Measurements from ENCODE around the gene ZFAND3.

The ZFAND3 gene

GRCh38 chr6:37850728-37851285, 31.3 kb downstream of the ZFAND3 start:
- Histone ChIP-seq H4K20me1 (ENCODE audit: insufficient read depth, low read length) (peaks cover 51% of the 10 kb centered on the region), H3K79me2 (ENCODE audit: insufficient read depth, low read length) (peaks cover 90% of the 10 kb centered on the region), H3K4me3 (ENCODE audit: low read depth in 1 of 2, low read length in 2 of 2) (no peak overlapping the region), H3K9me3 (ENCODE audit: insufficient read depth, low read length, severe bottlenecking) (no peaks in the 10 kb centered on the region), H3K9ac (ENCODE audit: low read depth, low read length) (no peak overlapping the region), H3K36me3 (ENCODE audit: insufficient read depth, low read length) (no peaks in the 10 kb centered on the region), H3K27ac (ENCODE audit: low read length) (no peak overlapping the region), H2AFZ (ENCODE audit: low read depth, low read length) (no peak overlapping the region), H3K27me3 (ENCODE audit: insufficient read depth, low read length, poor library complexity) (no peaks in the 10 kb centered on the region), H3K4me2 (ENCODE audit: insufficient read depth, low read length) (no peak overlapping the region), H3K4me1 (ENCODE audit: insufficient read depth, low read length) (no peaks in the 10 kb centered on the region)
- no peak; the same call in 2 of the 3 replicates for ATAC-seq (ENCODE audit: insufficient read depth, low read depth)
- no peak for TF ChIP-seq EZH2 (IDR thresholded peaks at IDR 0.05; ENCODE audit: borderline replicate concordance, low read depth, low read length, severe bottlenecking)
- no peak for TF ChIP-seq CTCF (IDR thresholded peaks at IDR 0.05; ENCODE audit: borderline replicate concordance, extremely low read depth, low read length, poor library complexity, severe bottlenecking)
- no peak for DNase-seq

- Histone ChIP-seq H3K36me3 (ENCODE audit: insufficient read depth, low read length) (no peaks in the 10 kb centered on the region), H3K27ac (ENCODE audit: low read length) (no peak overlapping the region), H4K20me1 (ENCODE audit: insufficient read depth, low read length) (peaks cover 52% of the 10 kb centered on the region), H3K9me3 (ENCODE audit: insufficient read depth, low read length, severe bottlenecking) (no peaks in the 10 kb centered on the region), H3K4me3 (ENCODE audit: low read depth in 1 of 2, low read length in 2 of 2) (no peak overlapping the region), H3K4me1 (ENCODE audit: insufficient read depth, low read length) (no peaks in the 10 kb centered on the region), H3K27me3 (ENCODE audit: insufficient read depth, low read length, poor library complexity) (no peaks in the 10 kb centered on the region), H3K4me2 (ENCODE audit: insufficient read depth, low read length) (no peak overlapping the region), H3K79me2 (ENCODE audit: insufficient read depth, low read length) (peaks cover 91% of the 10 kb centered on the region), H2AFZ (ENCODE audit: low read depth, low read length) (no peak overlapping the region), H3K9ac (ENCODE audit: low read depth, low read length) (no peak overlapping the region)
- TF ChIP-seq CTCF (IDR thresholded peaks at IDR 0.05; ENCODE audit: borderline replicate concordance, extremely low read depth, low read length, poor library complexity, severe bottlenecking) (no peak), EZH2 (IDR thresholded peaks at IDR 0.05; ENCODE audit: borderline replicate concordance, low read depth, low read length, severe bottlenecking) (no peak)
- DNase-seq (no peak), ATAC-seq (ENCODE audit: insufficient read depth, low read depth) (no peak)
Observed at GRCh38 chr6:37851997-37852524, 32.5 kb downstream of the ZFAND3 start.

- no peaks in the 10 kb centered on the region for H3K9me3 ChIP-seq (ENCODE audit: insufficient read depth, low read length, severe bottlenecking)
- no peak overlapping the region for H3K4me3 ChIP-seq (ENCODE audit: low read depth in 1 of 2, low read length in 2 of 2)
- no peaks in the 10 kb centered on the region for H3K27me3 ChIP-seq (ENCODE audit: insufficient read depth, low read length, poor library complexity)
- H3K27ac ChIP-seq (ENCODE audit: low read length): no peak overlapping the region
- no peak overlapping the region for H3K4me2 ChIP-seq (ENCODE audit: insufficient read depth, low read length)
- DNase-seq: no peak
- peaks cover 88% of the 10 kb centered on the region for H3K79me2 ChIP-seq (ENCODE audit: insufficient read depth, low read length)
- no peak overlapping the region for H2AFZ ChIP-seq (ENCODE audit: low read depth, low read length)
- no peaks in the 10 kb centered on the region for H3K4me1 ChIP-seq (ENCODE audit: insufficient read depth, low read length)
- H3K9ac ChIP-seq (ENCODE audit: low read depth, low read length): no peak overlapping the region
- no peak for TF ChIP-seq CTCF (IDR thresholded peaks at IDR 0.05; ENCODE audit: borderline replicate concordance, extremely low read depth, low read length, poor library complexity, severe bottlenecking)
- TF ChIP-seq EZH2 (IDR thresholded peaks at IDR 0.05; ENCODE audit: borderline replicate concordance, low read depth, low read length, severe bottlenecking): no peak
- H3K36me3 ChIP-seq (ENCODE audit: insufficient read depth, low read length): no peaks in the 10 kb centered on the region
- peaks cover 39% of the 10 kb centered on the region; the same call in 1 of the 2 replicates for H4K20me1 ChIP-seq (ENCODE audit: insufficient read depth, low read length)
- no peak for ATAC-seq (ENCODE audit: insufficient read depth, low read depth)
Observed at GRCh38 chr6:37856285-37856684, 36.8 kb downstream of the ZFAND3 start.
